GM12874 (cell line): ENCODE measurements around the gene RNF130.

ENCODE experiments used
- TF ChIP-seq, protein P1 (sequence below): IDR thresholded peaks from 2 replicates; pipeline ENCODE4 v1.5.1; 2011; ENCODE audit warnings: low read depth, mild to moderate bottlenecking, control low read depth, low read length, moderate library complexity; ENCODE audit not compliant: insufficient read depth

Gene RNF130

GRCh38 chr5:180056153-180056552, 15.4 kb downstream of the RNF130 start:
- TF ChIP-seq, protein P1, sequence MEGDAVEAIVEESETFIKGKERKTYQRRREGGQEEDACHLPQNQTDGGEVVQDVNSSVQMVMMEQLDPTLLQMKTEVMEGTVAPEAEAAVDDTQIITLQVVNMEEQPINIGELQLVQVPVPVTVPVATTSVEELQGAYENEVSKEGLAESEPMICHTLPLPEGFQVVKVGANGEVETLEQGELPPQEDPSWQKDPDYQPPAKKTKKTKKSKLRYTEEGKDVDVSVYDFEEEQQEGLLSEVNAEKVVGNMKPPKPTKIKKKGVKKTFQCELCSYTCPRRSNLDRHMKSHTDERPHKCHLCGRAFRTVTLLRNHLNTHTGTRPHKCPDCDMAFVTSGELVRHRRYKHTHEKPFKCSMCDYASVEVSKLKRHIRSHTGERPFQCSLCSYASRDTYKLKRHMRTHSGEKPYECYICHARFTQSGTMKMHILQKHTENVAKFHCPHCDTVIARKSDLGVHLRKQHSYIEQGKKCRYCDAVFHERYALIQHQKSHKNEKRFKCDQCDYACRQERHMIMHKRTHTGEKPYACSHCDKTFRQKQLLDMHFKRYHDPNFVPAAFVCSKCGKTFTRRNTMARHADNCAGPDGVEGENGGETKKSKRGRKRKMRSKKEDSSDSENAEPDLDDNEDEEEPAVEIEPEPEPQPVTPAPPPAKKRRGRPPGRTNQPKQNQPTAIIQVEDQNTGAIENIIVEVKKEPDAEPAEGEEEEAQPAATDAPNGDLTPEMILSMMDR: no peak

DNA sequence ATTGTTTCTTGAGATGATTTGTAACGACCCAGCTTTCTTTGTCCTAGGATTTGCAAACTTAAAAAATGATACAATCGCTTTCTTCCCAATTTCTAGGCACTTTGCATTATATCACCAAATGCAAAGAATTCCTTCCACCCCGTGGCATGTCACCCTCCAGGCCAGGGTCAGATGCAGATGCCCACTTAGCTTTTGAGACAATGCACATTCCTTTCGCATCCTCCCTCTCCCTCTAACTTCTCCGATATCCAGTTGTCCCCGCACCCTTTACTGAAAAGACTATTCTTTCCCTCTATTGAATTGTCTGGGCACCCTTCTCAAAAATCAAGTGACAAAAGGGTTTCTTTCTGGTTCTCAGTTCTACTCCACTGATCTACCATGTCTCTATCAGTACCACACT, 17.3 kb downstream of the RNF130 start:
- TF ChIP-seq, protein P1: no peak

GRCh38 chr5:180053061-180053602, 18.4 kb downstream of the RNF130 start:
- TF ChIP-seq, protein P1: no peak

DNA sequence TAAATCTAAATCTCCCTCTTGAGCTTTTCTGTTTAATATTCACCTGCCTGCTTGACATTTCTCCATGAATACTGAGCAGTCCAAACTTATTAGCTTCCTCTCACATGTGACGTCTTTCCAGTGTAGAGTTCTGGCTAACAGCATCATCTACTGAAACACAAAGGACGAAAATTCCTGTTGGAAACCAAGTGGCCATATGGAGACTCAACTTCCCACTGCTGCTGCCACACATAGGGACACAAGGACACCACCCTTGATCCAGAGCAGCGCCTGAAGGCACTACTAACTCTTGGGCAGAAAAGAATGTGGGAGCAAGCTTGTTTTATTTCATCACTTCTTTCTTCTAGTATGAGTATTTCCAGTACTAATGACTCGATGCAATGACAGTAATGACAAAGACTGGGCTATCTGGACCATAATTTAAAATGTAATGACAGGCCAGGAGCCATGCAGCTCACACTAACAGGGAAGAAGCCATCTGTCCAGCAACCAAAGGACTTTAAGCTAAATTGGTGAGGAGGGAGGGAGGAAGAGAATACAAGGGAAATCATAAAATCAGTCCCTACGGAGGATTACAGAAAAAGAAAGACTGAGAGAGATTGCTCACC, 19.2 kb downstream of the RNF130 start:
- TF ChIP-seq, protein P1: no peak

DNA sequence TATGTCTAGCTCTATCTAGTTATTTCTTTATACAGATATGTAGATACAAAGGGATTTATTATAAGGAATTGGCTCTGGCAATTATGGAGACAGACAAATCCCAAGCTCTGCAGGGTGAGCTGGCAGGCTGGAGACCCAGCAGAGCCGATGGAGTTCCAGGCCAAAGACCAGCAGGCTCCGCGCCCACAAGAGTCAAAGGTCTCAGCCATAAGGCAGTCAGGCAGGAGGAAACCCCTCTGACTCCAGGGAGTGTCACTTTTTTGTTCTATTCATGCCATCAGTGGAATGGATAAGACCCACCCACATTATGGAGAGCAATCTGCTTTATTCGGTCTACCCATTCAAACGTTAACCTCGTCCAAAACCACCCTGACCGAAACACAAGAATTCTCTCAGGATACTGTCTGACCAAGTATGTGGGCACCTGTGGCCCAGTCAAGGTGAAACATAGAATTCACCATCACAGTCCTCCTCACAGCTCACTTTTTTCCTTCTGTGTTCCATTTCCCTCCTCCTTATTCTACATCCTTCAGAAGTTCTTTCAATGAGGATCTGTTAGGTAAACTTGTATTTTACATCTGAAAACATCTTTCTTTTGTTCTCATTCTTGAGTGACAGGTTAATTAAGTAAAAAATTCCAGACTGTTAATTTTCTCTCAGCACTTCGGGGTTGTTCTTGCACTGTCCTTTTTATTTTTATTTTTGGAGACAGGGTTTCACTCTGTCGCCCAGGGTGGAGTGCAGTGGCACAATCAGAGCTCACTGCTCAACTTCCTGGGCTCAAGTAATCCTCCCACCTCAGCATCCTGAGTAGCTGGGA, 21.2 kb downstream of the RNF130 start:
- TF ChIP-seq, protein P1: no peak

GRCh38 chr5:180049185-180049548, 22.4 kb downstream of the RNF130 start:
- TF ChIP-seq, protein P1: no peak

- TF ChIP-seq, protein P1: no peak
Observed at GRCh38 chr5:180047667-180048066, 23.9 kb downstream of the RNF130 start.
